Caco-2 (cell line): ENCODE measurements around the gene KIFAP3. TPM values are rescaled to one million over a fixed set of nuclear protein-coding genes. Genes with fewer than 3 reads are reported as not detected.
"Not testable (repeated sequence)": the region's sequence is repeated elsewhere in the genome, so short reads cannot be mapped to it uniquely, and the experiment has no call there.

ENCODE experiments used
- BruUV-seq: library from RNA; stranded (reverse); fragments of 400-500 nt; replicated peaks from 2 replicates; lab custom pipeline; 2021; lab: Mats Ljungman, UMichigan
- CTCF ChIA-PET: fragments of 300-600 bp; sonication (Branson Sonifier 250); formaldehyde crosslinking; loops from one replicate; lab custom pipeline; 2022; ENCODE audit warnings: antibody characterized with exemption; lab: Charles Lee
- POLR2A ChIA-PET: fragments of 300-600 bp; sonication (Branson Sonifier 250); formaldehyde crosslinking; loops from one replicate; lab custom pipeline; 2022; ENCODE audit warnings: antibody characterized with exemption; lab: Charles Lee
- DNase-seq, 2 experiments: peaks; one replicate each; pipeline versions ENCODE4 v3.0.0 to v3.0.0-alpha.2; 2020 to 2022
- H3K27me3 ChIP-seq: replicated peaks from 2 replicates; pipeline ENCODE4 v1.6.0; 2011; ENCODE audit warnings: low read length; ENCODE audit not compliant: control insufficient read depth, insufficient read depth
- H3K36me3 ChIP-seq: 2 replicates; pipeline ENCODE4 v1.5.1; 2011; ENCODE audit warnings: low read length; ENCODE audit not compliant: control insufficient read depth, insufficient read depth
- H3K4me1 ChIP-seq: fragments of 250-450 bp; sonication (Bioruptor Pico); 2 replicates; pipeline ENCODE4 v1.5.1; 2020; ENCODE audit warnings: mild to moderate bottlenecking
- H3K4me3 ChIP-seq: 2 replicates; pipeline ENCODE4 v1.5.1; 2011; ENCODE audit warnings: low read depth, mild to moderate bottlenecking, control low read depth, low read length
- H3K9me3 ChIP-seq: fragments of 250-450 bp; sonication (Bioruptor Pico); 2 replicates; pipeline ENCODE4 v1.5.1; 2020; ENCODE audit warnings: mild to moderate bottlenecking, moderate library complexity
- H3K27ac Mint-ChIP-seq: one replicate; pipeline ENCODE4 v1.8.0; 2022; ENCODE audit warnings: mixed read lengths; ENCODE audit not compliant: unreplicated experiment
- H3K27me3 Mint-ChIP-seq: one replicate; pipeline ENCODE4 v1.8.0; 2022; ENCODE audit warnings: mixed read lengths; ENCODE audit not compliant: insufficient read depth, unreplicated experiment
- H3K36me3 Mint-ChIP-seq: one replicate; pipeline ENCODE4 v1.8.0; 2022; ENCODE audit warnings: mild to moderate bottlenecking, mixed read lengths; ENCODE audit not compliant: insufficient read depth, unreplicated experiment
- H3K4me1 Mint-ChIP-seq: one replicate; pipeline ENCODE4 v1.8.0; 2022; ENCODE audit warnings: low read depth, mixed read lengths; ENCODE audit not compliant: unreplicated experiment
- H3K4me3 Mint-ChIP-seq: one replicate; pipeline ENCODE4 v1.8.0; 2022; ENCODE audit warnings: mild to moderate bottlenecking, moderate library complexity, mixed read lengths; ENCODE audit not compliant: unreplicated experiment
- H3K9me3 Mint-ChIP-seq: one replicate; pipeline ENCODE4 v1.8.0; 2022; ENCODE audit warnings: mixed read lengths; ENCODE audit not compliant: unreplicated experiment
- intact Hi-C: fragments of 100-400 bp; cut with micrococcal nuclease; formaldehyde crosslinking; loops from one replicate; pipeline ENCODE4 v1.10.0; 2022; ENCODE audit not compliant: unreplicated experiment
- total RNA-seq: library from RNA; stranded (reverse); gene quantifications from 2 replicates; pipeline ENCODE4 v1.2.3, GENCODE V29; 2022
- TF ChIP-seq, protein P1 (sequence below), 2 experiments: fragments of 200-600 bp in 1 of 2; IDR thresholded peaks; 1 replicate in 1 of 2; 2 replicates in 1 of 2; pipeline versions ENCODE4 v1.5.1 to v1.8.0; 2011 to 2022; ENCODE audit warnings: antibody characterized with exemption in 1 of 2, control low read depth in 1 of 2, inconsistent platforms in 1 of 2, low read depth in 1 of 2, low read length in 1 of 2, mild to moderate bottlenecking in 1 of 2, moderate library complexity in 1 of 2; ENCODE audit not compliant: insufficient read depth in 1 of 2, severe bottlenecking in 1 of 2, unreplicated experiment in 1 of 2

Gene KIFAP3
- total RNA-seq, 1 experiment from 2014 or later, result 10.9 TPM

DNA sequence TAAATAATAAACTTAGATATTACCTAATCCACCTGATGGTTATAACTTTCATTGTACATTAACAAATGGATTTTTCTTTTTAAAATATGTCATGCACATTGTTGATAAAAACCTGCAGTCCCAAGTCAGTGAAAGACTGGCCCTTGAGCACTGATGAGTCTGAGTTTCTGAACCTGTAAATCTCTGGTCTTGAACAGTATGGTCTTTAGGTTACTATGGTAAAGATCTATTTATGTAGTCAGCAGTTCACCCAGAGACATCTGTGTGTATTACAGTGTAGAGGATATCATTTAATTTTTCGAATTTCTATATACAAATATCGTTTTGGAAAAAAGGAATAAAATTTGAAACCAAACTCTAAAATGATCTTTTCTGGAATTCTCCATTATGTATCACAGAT, 150.4 kb downstream of the KIFAP3 start:
- no peak for DNase-seq
- ChIA-PET POLR2A (no interaction called here), CTCF (no interaction called here)
- intact Hi-C loops, result no loop called here
- Histone ChIP-seq H3K36me3 (no peaks in the 10 kb centered on the region), H3K27me3 (no peaks in the 10 kb centered on the region), H3K4me3 (no peak overlapping the region), H3K4me1 (no peaks in the 10 kb centered on the region), H3K9me3 (no peaks in the 10 kb centered on the region)
- no TSS peak for BruUV-seq
- Mint-ChIP-seq H3K27me3 (no peaks in the 10 kb centered on the region), H3K9me3 (no peaks in the 10 kb centered on the region), H3K27ac (no peak overlapping the region), H3K36me3 (no peaks in the 10 kb centered on the region), H3K4me3 (no peak overlapping the region), H3K4me1 (peaks cover 5% of the 10 kb centered on the region)
- TF ChIP-seq, protein P1, sequence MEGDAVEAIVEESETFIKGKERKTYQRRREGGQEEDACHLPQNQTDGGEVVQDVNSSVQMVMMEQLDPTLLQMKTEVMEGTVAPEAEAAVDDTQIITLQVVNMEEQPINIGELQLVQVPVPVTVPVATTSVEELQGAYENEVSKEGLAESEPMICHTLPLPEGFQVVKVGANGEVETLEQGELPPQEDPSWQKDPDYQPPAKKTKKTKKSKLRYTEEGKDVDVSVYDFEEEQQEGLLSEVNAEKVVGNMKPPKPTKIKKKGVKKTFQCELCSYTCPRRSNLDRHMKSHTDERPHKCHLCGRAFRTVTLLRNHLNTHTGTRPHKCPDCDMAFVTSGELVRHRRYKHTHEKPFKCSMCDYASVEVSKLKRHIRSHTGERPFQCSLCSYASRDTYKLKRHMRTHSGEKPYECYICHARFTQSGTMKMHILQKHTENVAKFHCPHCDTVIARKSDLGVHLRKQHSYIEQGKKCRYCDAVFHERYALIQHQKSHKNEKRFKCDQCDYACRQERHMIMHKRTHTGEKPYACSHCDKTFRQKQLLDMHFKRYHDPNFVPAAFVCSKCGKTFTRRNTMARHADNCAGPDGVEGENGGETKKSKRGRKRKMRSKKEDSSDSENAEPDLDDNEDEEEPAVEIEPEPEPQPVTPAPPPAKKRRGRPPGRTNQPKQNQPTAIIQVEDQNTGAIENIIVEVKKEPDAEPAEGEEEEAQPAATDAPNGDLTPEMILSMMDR (IDR thresholded peaks at IDR 0.05; ENCODE audit: insufficient read depth in 1 of 2, low read depth in 1 of 2, low read length in 1 of 2, severe bottlenecking in 1 of 2, unreplicated experiment in 1 of 2), result no peak

DNA sequence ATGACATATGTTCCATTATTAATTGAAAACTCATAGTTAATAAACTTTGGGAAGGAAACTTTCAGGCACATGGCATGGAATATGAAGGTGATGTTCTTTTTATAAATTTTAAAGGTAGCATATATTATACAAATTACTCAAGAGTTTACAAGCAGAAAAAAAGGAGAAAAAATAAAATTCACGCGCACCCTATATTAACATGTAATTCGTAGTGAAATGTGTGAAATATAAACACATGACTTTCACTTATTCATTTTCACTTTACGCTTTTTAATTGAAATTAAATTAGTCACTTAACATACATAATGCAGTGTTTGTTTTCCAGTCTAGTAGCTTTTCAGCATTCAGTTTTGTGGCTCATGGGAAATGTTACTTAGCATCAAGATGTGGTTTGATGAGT, 153.4 kb downstream of the KIFAP3 start:
- no peaks in the 10 kb centered on the region for H3K36me3 Mint-ChIP-seq
- H3K4me1 Mint-ChIP-seq, result peaks cover 2% of the 10 kb centered on the region
- ChIA-PET POLR2A (no interaction called here), CTCF (no interaction called here)
- no peaks in the 10 kb centered on the region for H3K4me1 ChIP-seq
- TF ChIP-seq, protein P1 (IDR thresholded peaks at IDR 0.05; ENCODE audit: insufficient read depth in 1 of 2, low read depth in 1 of 2, low read length in 1 of 2, severe bottlenecking in 1 of 2, unreplicated experiment in 1 of 2), result no peak
- no peak overlapping the region for H3K27ac Mint-ChIP-seq
- no peaks in the 10 kb centered on the region for H3K9me3 ChIP-seq
- DNase-seq, result no peak
- H3K36me3 ChIP-seq, result no peaks in the 10 kb centered on the region
- H3K27me3 ChIP-seq, result no peaks in the 10 kb centered on the region
- no TSS peak for BruUV-seq
- no peak overlapping the region for H3K4me3 ChIP-seq
- intact Hi-C loops, result no loop called here
- H3K27me3 Mint-ChIP-seq, result no peaks in the 10 kb centered on the region
- no peak overlapping the region for H3K4me3 Mint-ChIP-seq
- H3K9me3 Mint-ChIP-seq, result no peaks in the 10 kb centered on the region

DNA sequence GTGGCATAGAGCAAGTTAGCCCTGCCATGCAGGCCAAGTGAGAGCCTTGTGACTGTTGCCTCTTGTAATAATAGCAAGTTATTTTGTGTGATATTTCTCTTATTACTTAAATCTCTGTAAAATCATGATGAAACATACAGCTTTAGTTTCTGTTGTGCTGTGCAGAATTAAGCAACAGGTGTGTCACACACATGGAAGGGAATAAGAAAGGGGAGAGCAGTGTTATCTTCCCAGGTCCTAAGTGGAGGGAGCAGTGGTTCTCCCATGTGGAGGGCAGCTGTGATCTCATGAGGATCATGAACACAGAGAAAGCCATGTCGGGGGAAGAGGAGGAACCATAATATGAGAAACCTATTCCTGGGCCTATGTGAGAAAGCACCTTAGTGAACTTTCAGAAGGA, 155.6 kb downstream of the KIFAP3 start:
- H3K27me3 ChIP-seq, result no peaks in the 10 kb centered on the region
- Mint-ChIP-seq H3K27me3 (peaks cover 6% of the 10 kb centered on the region), H3K36me3 (no peaks in the 10 kb centered on the region), H3K4me1 (no peaks in the 10 kb centered on the region), H3K4me3 (no peak overlapping the region), H3K9me3 (no peaks in the 10 kb centered on the region), H3K27ac (no peak overlapping the region)
- no peaks in the 10 kb centered on the region for H3K4me1 ChIP-seq
- DNase-seq, result no peak
- H3K36me3 ChIP-seq, result no peaks in the 10 kb centered on the region
- H3K4me3 ChIP-seq, result no peak overlapping the region
- CTCF ChIA-PET, result no interaction called here
- POLR2A ChIA-PET, result no interaction called here
- intact Hi-C loops, result no loop called here
- H3K9me3 ChIP-seq, result no peaks in the 10 kb centered on the region
- TF ChIP-seq, protein P1 (IDR thresholded peaks at IDR 0.05; ENCODE audit: insufficient read depth in 1 of 2, low read depth in 1 of 2, low read length in 1 of 2, severe bottlenecking in 1 of 2, unreplicated experiment in 1 of 2), result no peak
- BruUV-seq, result no TSS peak

DNA sequence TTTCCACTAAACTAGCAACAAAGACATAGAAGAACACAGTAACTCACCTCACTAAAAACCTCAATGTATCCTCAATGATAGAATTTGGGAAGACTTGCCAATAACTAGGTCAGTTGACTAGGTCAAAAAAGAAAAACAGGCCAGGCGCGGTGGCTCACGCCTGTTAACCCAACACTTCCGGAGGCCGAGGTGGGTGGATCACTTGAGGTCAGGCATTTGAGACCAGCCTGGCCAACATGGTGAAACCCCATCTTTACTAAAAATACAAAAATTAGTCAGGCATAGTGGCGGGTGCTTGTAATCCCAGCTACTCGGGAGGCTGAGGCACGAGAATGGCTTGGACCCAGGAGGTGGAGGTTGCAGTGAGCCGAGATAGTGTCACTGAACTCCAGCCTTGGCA, 156.3 kb downstream of the KIFAP3 start:
- H3K4me1 Mint-ChIP-seq, intact Hi-C loops, H3K27me3 ChIP-seq, CTCF ChIA-PET, H3K36me3 ChIP-seq, H3K4me3 ChIP-seq, DNase-seq, H3K27ac Mint-ChIP-seq, H3K9me3 ChIP-seq, H3K36me3 Mint-ChIP-seq, H3K4me1 ChIP-seq, POLR2A ChIA-PET, BruUV-seq, H3K4me3 Mint-ChIP-seq, H3K27me3 Mint-ChIP-seq, H3K9me3 Mint-ChIP-seq: not testable (repeated sequence)
